Retinal pigment epithelial cell (primary cell): ENCODE results near the gene PTPRK.

ENCODE experiments used
- DNase-seq: peaks from one replicate; pipeline ENCODE4 v3.0.0-alpha.2; 2010; ENCODE audit warnings: low read depth
- H3K4me3 ChIP-seq: 2 replicates; pipeline ENCODE4 v1.5.1; 2011; ENCODE audit warnings: mild to moderate bottlenecking, low read length, control low read depth, moderate library complexity
- TF ChIP-seq, protein P1 (sequence below): conservative IDR thresholded peaks from 2 replicates; pipeline ENCODE4 v1.5.1; 2011; ENCODE audit warnings: low read depth, low read length, control low read depth, inconsistent platforms

The PTPRK gene

DNA sequence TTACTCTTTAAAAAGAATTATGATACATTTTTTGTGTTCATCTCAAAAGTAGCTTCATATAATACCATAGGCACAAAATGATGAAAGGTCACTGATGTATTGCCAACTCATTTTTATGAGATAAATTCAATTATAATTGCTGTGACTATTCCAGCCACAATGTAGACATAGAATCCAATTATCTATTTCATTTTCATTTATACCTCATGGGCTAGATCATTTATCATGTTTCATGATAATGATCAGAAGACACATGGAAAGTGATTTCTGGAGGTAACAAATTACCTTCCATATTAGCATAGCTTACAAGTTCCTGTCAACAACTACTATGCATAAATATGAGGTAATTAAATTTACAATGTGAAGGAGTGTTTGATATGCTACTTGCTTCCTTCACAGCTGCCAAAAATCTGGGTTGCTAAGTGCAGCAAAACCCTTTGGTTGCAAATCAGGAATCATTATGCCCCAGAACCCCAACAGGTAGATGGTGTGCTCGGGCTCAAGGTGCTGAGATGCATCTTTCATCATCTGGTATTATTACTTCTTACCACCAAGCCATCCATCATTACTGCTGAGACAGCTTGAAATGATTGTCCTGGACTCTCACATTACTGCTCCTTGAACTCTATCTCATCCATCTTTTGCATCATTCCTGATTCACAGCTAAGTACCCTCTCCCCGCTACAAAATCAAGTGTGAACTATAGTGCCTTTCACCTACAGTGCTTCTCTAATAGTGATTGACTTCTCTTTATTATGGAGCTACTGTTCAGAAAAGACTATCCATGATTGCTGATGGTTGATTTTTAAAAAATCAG is 313.6 kb downstream of the PTPRK start:
- TF ChIP-seq, protein P1, sequence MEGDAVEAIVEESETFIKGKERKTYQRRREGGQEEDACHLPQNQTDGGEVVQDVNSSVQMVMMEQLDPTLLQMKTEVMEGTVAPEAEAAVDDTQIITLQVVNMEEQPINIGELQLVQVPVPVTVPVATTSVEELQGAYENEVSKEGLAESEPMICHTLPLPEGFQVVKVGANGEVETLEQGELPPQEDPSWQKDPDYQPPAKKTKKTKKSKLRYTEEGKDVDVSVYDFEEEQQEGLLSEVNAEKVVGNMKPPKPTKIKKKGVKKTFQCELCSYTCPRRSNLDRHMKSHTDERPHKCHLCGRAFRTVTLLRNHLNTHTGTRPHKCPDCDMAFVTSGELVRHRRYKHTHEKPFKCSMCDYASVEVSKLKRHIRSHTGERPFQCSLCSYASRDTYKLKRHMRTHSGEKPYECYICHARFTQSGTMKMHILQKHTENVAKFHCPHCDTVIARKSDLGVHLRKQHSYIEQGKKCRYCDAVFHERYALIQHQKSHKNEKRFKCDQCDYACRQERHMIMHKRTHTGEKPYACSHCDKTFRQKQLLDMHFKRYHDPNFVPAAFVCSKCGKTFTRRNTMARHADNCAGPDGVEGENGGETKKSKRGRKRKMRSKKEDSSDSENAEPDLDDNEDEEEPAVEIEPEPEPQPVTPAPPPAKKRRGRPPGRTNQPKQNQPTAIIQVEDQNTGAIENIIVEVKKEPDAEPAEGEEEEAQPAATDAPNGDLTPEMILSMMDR, result no peak
- no peak for DNase-seq

DNA sequence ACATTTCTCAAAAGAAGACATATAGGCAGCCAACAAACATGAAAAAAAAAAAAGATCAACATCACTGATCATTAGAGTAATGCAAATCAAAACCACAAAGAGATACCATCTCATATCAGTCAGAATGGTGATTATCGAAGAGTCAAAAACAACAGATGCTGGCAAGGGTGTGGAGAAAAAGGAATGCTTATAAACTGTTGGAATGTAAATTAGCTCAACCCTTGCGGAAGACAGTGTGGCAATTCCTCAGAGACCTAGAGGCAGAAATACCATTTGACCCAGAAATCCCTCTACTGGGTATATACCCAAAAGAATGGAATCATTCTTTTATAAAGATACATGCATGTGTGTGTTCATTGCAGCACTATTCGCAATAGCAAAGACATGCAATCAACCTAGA is 315.8 kb downstream of the PTPRK start:
- TF ChIP-seq, protein P1, result no peak
- DNase-seq, result peak; percentile 34
- H3K4me3 ChIP-seq, result no peak overlapping the region

More for the DNA sequence above, 313.6 kb downstream of the PTPRK start:
- no peak overlapping the region for H3K4me3 ChIP-seq

DNA sequence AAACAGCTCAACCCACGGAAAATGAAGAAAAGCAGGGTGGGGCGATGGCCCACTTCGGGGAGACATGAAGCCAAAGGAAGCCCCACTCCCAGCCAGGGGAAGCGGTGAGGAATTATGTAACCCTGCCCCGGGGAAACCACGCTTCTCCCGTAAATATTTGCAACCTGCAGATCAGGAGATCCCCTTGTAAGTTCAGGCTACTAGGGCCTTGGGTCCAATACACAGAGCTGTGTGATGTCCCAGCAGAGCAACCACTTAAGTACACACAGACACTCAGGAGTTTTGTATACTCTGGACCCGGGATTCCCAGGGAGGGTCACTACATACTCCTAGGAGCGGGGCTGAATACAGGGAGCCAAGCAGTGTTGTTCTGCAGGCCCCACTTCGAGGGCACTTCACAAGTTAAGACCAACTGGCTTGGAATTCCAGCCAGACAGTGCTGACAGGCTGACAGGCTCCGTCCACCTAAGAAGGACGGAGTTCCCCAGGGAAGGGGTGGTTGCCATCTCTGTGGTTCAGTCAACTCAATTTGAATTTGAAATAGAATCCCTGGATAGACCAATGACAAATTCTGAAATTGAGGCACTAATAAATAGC is 318.1 kb downstream of the PTPRK start:
- DNase-seq, result no peak
- H3K4me3 ChIP-seq, result no peak overlapping the region
- TF ChIP-seq, protein P1, result no peak

DNA sequence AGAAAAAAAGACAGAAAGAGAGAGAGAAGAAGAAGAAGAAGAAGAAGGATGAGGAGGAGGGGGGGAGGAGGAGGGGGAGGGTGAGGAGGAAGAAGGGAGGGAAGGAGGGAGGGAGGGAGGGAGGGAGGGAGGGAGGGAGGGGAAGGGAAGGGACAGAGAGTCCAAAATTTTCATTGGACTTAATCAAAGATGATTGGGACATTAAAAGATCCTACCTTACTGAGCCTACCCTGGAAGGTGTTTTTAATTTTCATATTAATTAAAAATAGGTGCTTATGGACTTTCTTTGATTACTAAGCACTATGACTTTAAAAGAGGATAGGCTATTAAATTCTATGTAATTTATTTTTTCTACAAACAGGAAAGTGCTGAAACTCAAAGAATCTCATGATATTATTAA is 319.6 kb downstream of the PTPRK start:
- DNase-seq, result no peak
- TF ChIP-seq, protein P1, result no peak
- H3K4me3 ChIP-seq, result no peak overlapping the region

DNA sequence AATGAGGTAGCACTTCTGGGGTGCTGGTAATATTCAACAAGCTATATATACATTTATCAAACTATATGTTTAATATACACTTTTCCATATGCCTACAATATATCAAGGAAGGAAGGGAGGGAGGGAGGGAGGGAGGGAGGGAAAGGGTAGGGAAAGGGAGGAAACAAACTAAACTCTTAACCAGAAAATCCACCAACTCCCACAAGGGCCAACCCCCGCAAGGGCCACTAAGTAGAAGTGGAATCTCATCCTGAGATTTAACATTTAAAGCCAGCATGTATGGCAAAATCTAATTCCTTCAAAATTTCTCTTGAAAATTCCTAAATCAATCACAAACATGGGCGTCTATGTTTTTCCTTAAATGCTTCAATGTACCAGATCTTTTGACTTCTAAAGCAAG is 320.9 kb downstream of the PTPRK start:
- TF ChIP-seq, protein P1, result no peak
- H3K4me3 ChIP-seq, result no peak overlapping the region

DNA sequence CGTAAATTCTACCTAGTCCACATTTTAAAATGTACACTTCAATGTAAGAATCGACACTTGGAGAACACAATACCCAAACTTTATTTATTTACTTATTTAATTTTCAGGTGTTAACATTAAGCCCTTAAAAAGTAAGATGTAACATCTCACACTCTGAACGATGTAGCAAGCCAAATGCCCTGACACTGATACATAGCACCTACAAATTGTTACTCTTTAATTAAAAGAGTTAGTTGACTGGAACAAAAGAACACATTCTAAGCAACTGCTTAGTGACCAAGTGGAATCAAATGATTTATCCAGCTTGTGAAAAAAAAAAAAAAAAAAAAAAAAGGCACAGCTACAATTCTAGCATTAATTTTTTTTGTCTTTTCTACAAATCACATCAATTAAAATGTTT is 327.4 kb downstream of the PTPRK start:
- TF ChIP-seq, protein P1, result no peak
- H3K4me3 ChIP-seq, result no peak overlapping the region
- DNase-seq, result no peak

More for the DNA sequence above, 320.9 kb downstream of the PTPRK start:
- no peak for DNase-seq

DNA sequence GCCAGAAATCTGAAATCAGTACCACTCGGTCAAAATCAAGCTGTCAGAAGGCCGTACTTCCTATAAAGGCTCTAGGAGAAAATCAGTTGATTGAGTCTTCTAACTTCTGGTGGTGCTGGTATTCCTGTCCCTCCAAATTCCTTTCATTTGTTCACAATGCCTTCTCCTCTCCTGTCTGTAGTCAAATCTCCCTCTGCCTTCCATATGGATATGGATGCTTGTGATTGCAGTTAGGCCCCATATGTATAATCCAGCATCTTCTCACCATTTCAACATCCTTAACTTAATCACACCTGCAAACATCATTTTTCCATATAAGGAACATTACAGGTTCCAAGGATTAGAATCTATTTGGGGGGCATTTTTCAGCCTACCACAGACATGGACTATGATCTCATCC is 331.7 kb downstream of the PTPRK start:
- H3K4me3 ChIP-seq, result no peak overlapping the region
- TF ChIP-seq, protein P1, result no peak
- no peak for DNase-seq
